Measurements from ENCODE around the gene EFTUD2. TPM values are rescaled to one million over a fixed set of nuclear protein-coding genes. Genes with fewer than 3 reads are reported as not detected.

EFTUD2 gene
- total and polyA plus RNA-seq, 2 of the 13 experiments (the other 11 are each of a cell fraction or from before 2014, with no cell fraction given) = 111 to 137 TPM

DNA sequence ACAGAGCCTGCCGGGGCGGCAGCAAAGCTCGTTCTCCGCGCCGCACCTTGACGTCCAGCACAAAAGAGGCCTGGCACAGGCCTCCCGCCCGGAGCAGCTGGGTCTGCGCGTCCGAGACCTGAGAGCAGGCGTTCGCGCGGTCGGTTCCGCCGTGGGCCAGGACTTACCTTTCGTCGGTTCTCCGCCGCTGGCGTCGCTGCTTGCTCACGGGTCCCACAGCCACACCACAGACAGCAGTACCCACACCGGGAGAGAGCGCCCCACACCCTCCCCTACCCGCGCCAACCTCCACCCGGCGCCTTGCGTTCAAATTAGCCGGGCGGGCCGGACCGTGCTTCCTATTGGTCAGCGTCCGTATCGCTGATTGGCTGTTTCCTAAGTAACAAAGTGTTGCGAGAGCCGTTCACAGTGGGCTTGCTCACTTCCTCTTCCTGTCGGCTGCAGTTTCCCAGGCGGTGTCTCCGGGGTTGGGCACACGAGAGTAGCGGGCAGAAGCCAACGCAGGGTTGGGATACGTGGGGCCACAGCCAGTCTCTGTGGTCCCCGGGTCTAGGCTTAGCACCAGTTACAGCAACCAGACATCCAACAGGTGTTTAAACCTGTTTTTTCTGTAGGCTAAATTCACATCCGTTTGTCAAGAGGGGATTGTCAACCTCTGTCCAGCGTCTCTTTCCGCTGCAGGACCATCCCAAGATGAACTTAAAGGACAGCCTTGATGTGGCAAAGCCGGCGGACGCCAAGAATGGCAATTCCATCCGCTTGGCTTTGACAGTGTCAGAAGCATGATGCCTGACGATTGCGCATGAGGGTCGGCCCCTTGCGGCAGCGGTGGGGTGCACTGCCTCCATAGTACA is 48.4 kb upstream of the EFTUD2 start, which contains the start of gene KIF18B (continued):
- TF ChIP-seq, protein P1, sequence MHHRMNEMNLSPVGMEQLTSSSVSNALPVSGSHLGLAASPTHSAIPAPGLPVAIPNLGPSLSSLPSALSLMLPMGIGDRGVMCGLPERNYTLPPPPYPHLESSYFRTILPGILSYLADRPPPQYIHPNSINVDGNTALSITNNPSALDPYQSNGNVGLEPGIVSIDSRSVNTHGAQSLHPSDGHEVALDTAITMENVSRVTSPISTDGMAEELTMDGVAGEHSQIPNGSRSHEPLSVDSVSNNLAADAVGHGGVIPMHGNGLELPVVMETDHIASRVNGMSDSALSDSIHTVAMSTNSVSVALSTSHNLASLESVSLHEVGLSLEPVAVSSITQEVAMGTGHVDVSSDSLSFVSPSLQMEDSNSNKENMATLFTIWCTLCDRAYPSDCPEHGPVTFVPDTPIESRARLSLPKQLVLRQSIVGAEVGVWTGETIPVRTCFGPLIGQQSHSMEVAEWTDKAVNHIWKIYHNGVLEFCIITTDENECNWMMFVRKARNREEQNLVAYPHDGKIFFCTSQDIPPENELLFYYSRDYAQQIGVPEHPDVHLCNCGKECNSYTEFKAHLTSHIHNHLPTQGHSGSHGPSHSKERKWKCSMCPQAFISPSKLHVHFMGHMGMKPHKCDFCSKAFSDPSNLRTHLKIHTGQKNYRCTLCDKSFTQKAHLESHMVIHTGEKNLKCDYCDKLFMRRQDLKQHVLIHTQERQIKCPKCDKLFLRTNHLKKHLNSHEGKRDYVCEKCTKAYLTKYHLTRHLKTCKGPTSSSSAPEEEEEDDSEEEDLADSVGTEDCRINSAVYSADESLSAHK (CRISPR knock-in tag; IDR thresholded peaks at IDR 0.05; ENCODE audit: borderline replicate concordance) = no peak
- TF ChIP-seq ARID2 (CRISPR knock-in tag; IDR thresholded peaks at IDR 0.05; ENCODE audit: borderline replicate concordance) = peak; percentile 68; the same call in 1 of the 2 replicates
- no peak for TF ChIP-seq TCF7 (IDR thresholded peaks at IDR 0.05; ENCODE audit: low read depth)
- peak; percentile 84 for TF ChIP-seq HIVEP1 (CRISPR knock-in tag; IDR thresholded peaks at IDR 0.05)
- no peak for TF ChIP-seq HMGA1 (CRISPR knock-in tag; conservative IDR thresholded peaks at IDR 0.05)
- TF ChIP-seq, protein P2, sequence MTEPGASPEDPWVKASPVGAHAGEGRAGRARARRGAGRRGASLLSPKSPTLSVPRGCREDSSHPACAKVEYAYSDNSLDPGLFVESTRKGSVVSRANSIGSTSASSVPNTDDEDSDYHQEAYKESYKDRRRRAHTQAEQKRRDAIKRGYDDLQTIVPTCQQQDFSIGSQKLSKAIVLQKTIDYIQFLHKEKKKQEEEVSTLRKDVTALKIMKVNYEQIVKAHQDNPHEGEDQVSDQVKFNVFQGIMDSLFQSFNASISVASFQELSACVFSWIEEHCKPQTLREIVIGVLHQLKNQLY (CRISPR knock-in tag; IDR thresholded peaks at IDR 0.05) = no peak
- TF ChIP-seq KDM1A (CRISPR knock-in tag; IDR thresholded peaks at IDR 0.05) = no peak
- no peak for TF ChIP-seq ZNF121 (CRISPR knock-in tag; IDR thresholded peaks at IDR 0.05)
- TF ChIP-seq ETV5 (CRISPR knock-in tag; IDR thresholded peaks at IDR 0.05; ENCODE audit: borderline replicate concordance) = peak; percentile 74; the same call in 1 of the 2 replicates
- TF ChIP-seq ZSCAN31 (CRISPR knock-in tag; IDR thresholded peaks at IDR 0.05; ENCODE audit: low read depth) = peak; percentile 95
- TF ChIP-seq SIN3A (IDR thresholded peaks at IDR 0.05; ENCODE audit: borderline replicate concordance, low read depth, low read length) = peak; percentile 100
- TF ChIP-seq, protein P3, sequence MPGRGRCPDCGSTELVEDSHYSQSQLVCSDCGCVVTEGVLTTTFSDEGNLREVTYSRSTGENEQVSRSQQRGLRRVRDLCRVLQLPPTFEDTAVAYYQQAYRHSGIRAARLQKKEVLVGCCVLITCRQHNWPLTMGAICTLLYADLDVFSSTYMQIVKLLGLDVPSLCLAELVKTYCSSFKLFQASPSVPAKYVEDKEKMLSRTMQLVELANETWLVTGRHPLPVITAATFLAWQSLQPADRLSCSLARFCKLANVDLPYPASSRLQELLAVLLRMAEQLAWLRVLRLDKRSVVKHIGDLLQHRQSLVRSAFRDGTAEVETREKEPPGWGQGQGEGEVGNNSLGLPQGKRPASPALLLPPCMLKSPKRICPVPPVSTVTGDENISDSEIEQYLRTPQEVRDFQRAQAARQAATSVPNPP (CRISPR knock-in tag; IDR thresholded peaks at IDR 0.05) = peak; percentile 40; the same call in 1 of the 2 replicates
- TF ChIP-seq ETV6 (CRISPR knock-in tag; conservative IDR thresholded peaks at IDR 0.05) = no peak
- no peak for TF ChIP-seq MYNN (CRISPR knock-in tag; IDR thresholded peaks at IDR 0.05; ENCODE audit: low read depth)
- TF ChIP-seq, protein P4, sequence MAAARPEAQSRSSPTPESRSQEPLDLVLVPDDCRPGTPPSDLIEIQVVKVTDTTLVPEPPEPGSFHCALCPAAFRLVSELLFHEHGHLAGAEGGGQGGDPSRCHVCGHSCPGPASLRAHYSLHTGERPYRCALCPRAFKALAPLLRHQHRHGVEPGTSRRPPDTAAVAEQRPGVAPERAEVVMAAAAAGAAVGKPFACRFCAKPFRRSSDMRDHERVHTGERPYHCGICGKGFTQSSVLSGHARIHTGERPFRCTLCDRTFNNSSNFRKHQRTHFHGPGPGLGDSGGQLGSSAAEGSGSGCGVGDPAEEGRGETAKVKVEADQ (CRISPR knock-in tag; IDR thresholded peaks at IDR 0.05; ENCODE audit: borderline replicate concordance) = peak; percentile 92
- TF ChIP-seq HCFC1 (IDR thresholded peaks at IDR 0.05; ENCODE audit: low read depth, low read length) = peak; percentile 28; the same call in 1 of the 2 replicates
- peak; percentile 84; the same call in 1 of the 2 replicates for TF ChIP-seq EED (CRISPR knock-in tag; IDR thresholded peaks at IDR 0.05)
- TF ChIP-seq, protein P5, sequence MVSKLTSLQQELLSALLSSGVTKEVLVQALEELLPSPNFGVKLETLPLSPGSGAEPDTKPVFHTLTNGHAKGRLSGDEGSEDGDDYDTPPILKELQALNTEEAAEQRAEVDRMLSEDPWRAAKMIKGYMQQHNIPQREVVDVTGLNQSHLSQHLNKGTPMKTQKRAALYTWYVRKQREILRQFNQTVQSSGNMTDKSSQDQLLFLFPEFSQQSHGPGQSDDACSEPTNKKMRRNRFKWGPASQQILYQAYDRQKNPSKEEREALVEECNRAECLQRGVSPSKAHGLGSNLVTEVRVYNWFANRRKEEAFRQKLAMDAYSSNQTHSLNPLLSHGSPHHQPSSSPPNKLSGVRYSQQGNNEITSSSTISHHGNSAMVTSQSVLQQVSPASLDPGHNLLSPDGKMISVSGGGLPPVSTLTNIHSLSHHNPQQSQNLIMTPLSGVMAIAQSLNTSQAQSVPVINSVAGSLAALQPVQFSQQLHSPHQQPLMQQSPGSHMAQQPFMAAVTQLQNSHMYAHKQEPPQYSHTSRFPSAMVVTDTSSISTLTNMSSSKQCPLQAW (CRISPR knock-in tag; IDR thresholded peaks at IDR 0.05) = peak; percentile 85
- TF ChIP-seq, protein P6, sequence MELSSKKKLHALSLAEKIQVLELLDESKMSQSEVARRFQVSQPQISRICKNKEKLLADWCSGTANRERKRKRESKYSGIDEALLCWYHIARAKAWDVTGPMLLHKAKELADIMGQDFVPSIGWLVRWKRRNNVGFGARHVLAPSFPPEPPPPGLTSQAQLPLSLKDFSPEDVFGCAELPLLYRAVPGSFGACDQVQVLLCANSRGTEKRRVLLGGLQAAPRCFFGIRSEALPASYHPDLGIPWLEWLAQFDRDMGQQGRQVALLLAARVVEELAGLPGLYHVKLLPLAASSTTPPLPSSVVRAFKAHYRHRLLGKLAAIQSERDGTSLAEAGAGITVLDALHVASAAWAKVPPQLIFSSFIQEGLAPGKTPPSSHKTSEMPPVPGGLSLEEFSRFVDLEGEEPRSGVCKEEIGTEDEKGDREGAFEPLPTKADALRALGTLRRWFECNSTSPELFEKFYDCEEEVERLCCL (CRISPR knock-in tag; IDR thresholded peaks at IDR 0.05; ENCODE audit: borderline replicate concordance) = peak; percentile 93; the same call in 1 of the 2 replicates
- peak; percentile 47; the same call in 1 of the 2 replicates for TF ChIP-seq RBAK (CRISPR knock-in tag; IDR thresholded peaks at IDR 0.05)
